Measurements from ENCODE around the gene NCOA1. TPM values are rescaled to one million over a fixed set of nuclear protein-coding genes. Genes with fewer than 3 reads are reported as not detected.

Gene NCOA1
- total RNA-seq, 1 donor from 2014 or later = 20.1 TPM

GRCh38 chr2:24680196-24680595 is 189.1 kb downstream of the NCOA1 start:
- H3K27ac Mint-ChIP-seq (ENCODE audit: unreplicated experiment) = no peak overlapping the region
- H3K4me1 Mint-ChIP-seq = peaks cover 23% of the 10 kb centered on the region
- no peak for DNase-seq (ENCODE audit: low read depth, low spot score)
- TF ChIP-seq CTCF (conservative IDR thresholded peaks at IDR 0.05) = no peak
- H3K9me3 Mint-ChIP-seq = peaks cover 5% of the 10 kb centered on the region
- no peak overlapping the region for H3K4me3 Mint-ChIP-seq
- H3K36me3 Mint-ChIP-seq (ENCODE audit: low read depth) = peaks cover 13% of the 10 kb centered on the region
- no peaks in the 10 kb centered on the region for H3K27me3 Mint-ChIP-seq (ENCODE audit: low read depth)

GRCh38 chr2:24682304-24682703 is 191.2 kb downstream of the NCOA1 start:
- Mint-ChIP-seq H3K4me3 (no peak overlapping the region), H3K36me3 (ENCODE audit: low read depth) (peaks cover 13% of the 10 kb centered on the region), H3K4me1 (peaks cover 33% of the 10 kb centered on the region), H3K27me3 (ENCODE audit: low read depth) (no peaks in the 10 kb centered on the region), H3K9me3 (peaks cover 5% of the 10 kb centered on the region), H3K27ac (ENCODE audit: unreplicated experiment) (no peak overlapping the region)
- no peak for TF ChIP-seq CTCF (conservative IDR thresholded peaks at IDR 0.05)
- DNase-seq (ENCODE audit: low read depth, low spot score) = no peak

- Mint-ChIP-seq H3K27me3 (ENCODE audit: low read depth) (no peaks in the 10 kb centered on the region), H3K4me3 (no peak overlapping the region), H3K9me3 (peaks cover 5% of the 10 kb centered on the region), H3K4me1 (peaks cover 33% of the 10 kb centered on the region), H3K36me3 (ENCODE audit: low read depth) (peaks cover 10% of the 10 kb centered on the region), H3K27ac (ENCODE audit: unreplicated experiment) (no peak overlapping the region)
- TF ChIP-seq CTCF (conservative IDR thresholded peaks at IDR 0.05) = no peak
- DNase-seq (ENCODE audit: low read depth, low spot score) = no peak
These were observed 192.4 kb downstream of the NCOA1 start for GRCh38 chr2:24683408-24683807.

- peaks cover 10% of the 10 kb centered on the region for H3K36me3 Mint-ChIP-seq (ENCODE audit: low read depth)
- H3K9me3 Mint-ChIP-seq = no peaks in the 10 kb centered on the region
- no peak for DNase-seq (ENCODE audit: low read depth, low spot score)
- no peak overlapping the region for H3K4me3 Mint-ChIP-seq
- no peak overlapping the region for H3K27ac Mint-ChIP-seq (ENCODE audit: unreplicated experiment)
- H3K4me1 Mint-ChIP-seq = peaks cover 8% of the 10 kb centered on the region
- no peak for TF ChIP-seq CTCF (conservative IDR thresholded peaks at IDR 0.05)
- H3K27me3 Mint-ChIP-seq (ENCODE audit: low read depth) = no peaks in the 10 kb centered on the region
These were observed 199.5 kb downstream of the NCOA1 start for GRCh38 chr2:24690524-24690923.

GRCh38 chr2:24691806-24692205 is 200.8 kb downstream of the NCOA1 start:
- H3K36me3 Mint-ChIP-seq (ENCODE audit: low read depth) = peaks cover 10% of the 10 kb centered on the region
- no peaks in the 10 kb centered on the region for H3K9me3 Mint-ChIP-seq
- DNase-seq (ENCODE audit: low read depth, low spot score) = no peak
- H3K27ac Mint-ChIP-seq (ENCODE audit: unreplicated experiment) = no peak overlapping the region
- H3K4me1 Mint-ChIP-seq = no peaks in the 10 kb centered on the region
- TF ChIP-seq CTCF (conservative IDR thresholded peaks at IDR 0.05) = no peak
- no peak overlapping the region for H3K4me3 Mint-ChIP-seq
- H3K27me3 Mint-ChIP-seq (ENCODE audit: low read depth) = no peaks in the 10 kb centered on the region

- Mint-ChIP-seq H3K36me3 (ENCODE audit: low read depth) (peaks cover 7% of the 10 kb centered on the region), H3K27me3 (ENCODE audit: low read depth) (no peaks in the 10 kb centered on the region), H3K4me1 (peaks cover under 1% of the 10 kb centered on the region), H3K4me3 (no peak overlapping the region), H3K9me3 (no peaks in the 10 kb centered on the region), H3K27ac (ENCODE audit: unreplicated experiment) (no peak overlapping the region)
- DNase-seq (ENCODE audit: low read depth, low spot score) = no peak
- no peak for TF ChIP-seq CTCF (conservative IDR thresholded peaks at IDR 0.05)
These were observed 206.7 kb downstream of the NCOA1 start for GRCh38 chr2:24697792-24698191.

All from neural crest cell (in vitro differentiated cells).